HT1080 (cell line): Measurements from ENCODE around the gene USP43. TPM values are rescaled to one million over a fixed set of nuclear protein-coding genes. Genes with fewer than 3 reads are reported as not detected.

Experiments
- DNase-seq: peaks from one replicate; pipeline ENCODE4 v3.0.0-alpha.2; 2015; ENCODE audit warnings: low read depth
- total RNA-seq: library from RNA; depleted of rRNA; stranded (reverse); fragments of >200 nt; shearing (Covaris generic); gene quantifications from 2 replicates; pipeline ENCODE4 v1.2.3, GENCODE V29; 2014

The USP43 gene
- total RNA-seq, 1 experiment from 2014 or later, result 0.84 TPM

GRCh38 chr17:9707948-9708347, 62.6 kb downstream of the USP43 start:
- no peak for DNase-seq

DNA sequence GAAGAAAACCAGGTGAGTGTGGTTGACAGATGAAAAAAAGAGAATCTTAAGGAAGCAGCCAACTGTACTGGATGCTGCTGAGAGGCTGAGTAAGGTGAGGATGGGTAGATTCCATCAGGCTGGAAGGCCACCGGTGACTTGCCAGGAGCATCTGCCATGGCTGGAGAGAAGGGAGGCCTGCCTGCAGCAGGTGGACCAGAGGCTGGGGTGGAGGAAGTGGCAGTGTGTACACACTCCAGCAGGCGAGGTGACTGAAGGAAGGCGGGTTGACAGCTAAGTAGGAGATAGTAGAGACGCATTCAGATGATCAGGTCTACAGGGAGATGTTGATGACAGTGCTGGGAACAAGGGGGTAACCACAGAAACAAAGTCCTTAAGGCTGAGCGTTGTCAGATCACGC, 69.5 kb downstream of the USP43 start:
- no peak for DNase-seq

DNA sequence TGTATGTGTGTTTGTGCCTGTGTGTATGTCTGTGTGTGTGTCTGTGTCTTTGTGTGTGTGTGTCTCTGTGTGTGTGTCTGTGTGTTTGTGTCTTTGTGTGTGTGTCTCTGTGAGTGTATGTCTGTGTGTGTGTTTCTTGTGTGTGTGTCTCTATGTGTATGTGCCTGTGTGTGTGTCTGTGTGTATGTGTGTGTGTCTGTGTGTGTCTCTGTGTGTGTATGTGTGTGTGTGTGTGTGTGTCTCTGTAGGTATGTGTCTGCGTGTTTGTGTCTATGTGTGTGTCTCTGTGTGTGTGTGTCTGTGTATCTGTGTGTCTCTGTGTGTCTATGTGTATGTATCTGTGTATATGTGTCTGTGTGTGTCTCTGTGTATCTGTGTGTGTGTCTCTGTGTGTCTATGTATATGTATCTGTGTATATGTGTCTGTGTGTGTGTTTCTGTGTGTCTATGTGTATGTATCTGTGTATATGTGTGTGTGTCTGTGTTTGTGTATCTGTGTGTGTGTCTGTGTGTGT, 70.2 kb downstream of the USP43 start:
- DNase-seq, result no peak

DNA sequence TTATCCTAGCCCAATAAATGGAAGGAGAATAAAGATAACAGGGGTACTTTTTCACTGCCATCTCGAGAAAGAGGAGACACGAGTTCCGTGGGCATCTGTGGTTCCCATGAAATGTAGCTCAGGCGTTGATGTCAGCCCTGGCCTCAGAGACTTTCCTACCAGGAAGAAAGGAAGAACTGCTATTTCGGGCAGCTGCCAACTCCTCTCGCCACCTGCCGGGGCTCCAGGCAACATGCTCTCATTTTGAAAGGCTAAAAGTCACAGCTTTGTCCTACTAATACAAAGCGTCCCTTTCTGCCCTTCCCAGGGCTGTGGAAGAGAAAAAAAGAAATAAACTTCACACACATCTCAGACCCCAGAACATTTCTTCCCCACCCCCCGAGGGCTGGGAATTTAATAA, 80.3 kb downstream of the USP43 start:
- peak; percentile 56 for DNase-seq

GRCh38 chr17:9726291-9726690, 81.0 kb downstream of the USP43 start:
- DNase-seq, result no peak

DNA sequence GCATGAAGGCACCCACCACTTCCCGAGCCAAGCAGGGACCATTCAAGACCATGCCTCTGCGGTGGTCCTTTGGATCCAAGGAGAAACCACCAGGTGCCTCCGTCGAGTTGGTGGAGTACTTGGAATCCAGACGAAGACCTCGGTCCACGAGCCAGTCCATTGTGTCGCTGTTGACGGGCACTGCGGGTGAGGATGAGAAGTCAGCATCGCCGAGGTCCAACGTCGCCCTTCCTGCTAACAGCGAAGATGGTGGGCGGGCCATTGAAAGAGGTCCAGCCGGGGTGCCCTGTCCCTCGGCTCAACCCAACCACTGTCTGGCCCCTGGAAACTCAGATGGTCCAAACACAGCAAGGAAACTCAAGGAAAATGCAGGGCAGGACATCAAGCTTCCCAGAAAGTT, 82.7 kb downstream of the USP43 start:
- no peak for DNase-seq

DNA sequence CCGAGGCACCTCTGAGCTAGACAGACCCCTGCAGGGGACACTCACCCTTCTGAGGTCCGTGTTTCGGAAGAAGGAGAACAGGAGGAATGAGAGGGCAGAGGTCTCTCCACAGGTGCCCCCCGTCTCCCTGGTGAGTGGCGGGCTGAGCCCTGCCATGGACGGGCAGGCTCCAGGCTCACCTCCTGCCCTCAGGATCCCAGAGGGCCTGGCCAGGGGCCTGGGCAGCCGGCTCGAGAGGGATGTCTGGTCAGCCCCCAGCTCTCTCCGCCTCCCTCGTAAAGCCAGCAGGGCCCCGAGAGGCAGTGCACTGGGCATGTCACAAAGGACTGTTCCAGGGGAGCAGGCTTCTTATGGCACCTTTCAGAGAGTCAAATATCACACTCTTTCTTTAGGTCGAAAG, 83.2 kb downstream of the USP43 start:
- DNase-seq, result no peak

GRCh38 chr17:9729034-9729650, 83.8 kb downstream of the USP43 start:
- DNase-seq, result peak; percentile 56

DNA sequence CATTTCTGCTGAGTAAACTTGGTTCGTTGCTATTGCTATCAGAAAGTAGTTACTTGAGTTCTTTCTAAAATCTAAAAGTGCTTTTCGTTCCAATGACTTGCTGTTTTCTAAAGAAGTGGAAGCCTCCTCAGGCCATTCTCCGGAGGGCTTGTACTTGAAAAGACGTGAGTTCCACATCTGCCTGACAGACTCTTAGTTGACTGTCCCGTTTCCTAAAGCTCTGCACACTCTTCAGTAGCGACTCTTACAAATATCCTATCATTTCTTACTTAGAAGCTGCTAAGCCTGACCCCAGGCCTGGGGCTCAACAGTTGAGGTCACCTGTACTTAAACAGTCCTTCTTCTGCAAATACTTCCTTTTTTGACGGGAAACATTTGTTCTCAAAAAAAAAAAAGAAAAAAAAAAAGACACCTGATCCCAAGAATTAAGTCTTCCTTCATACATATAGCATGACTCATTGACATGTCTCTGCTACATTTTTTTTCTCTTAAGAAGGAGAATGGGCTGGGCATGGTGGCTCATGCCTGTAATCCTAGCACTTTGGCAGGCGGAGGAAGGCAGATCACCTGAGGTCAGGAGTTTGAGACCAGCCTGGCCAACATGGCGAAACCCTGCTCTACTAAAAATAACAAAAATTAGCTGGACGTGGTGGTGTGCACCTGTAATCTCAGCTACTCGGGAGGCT, 84.6 kb downstream of the USP43 start:
- peak; percentile 84 for DNase-seq

DNA sequence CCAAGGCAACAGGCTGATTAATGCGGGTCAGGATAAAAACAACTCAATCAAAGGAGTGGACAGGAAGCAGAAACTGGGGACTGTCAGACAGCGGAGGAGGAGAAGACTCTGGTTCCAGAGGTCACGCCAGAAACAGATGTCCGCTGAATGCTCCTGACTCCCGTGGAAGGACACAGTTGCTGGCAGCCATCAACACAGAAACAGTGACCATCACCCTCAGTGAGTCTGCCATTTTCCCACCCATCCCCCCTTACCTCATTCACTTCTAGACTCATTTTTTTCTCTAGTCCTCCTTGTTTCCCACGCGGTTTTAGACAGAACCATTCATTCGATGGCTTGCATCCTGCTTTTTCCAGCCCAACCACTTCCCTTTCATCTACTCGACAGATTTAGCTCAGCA, 105.2 kb downstream of the USP43 start:
- no peak for DNase-seq

GRCh38 chr17:9755083-9755482, 109.8 kb downstream of the USP43 start:
- peak; percentile 30 for DNase-seq

GRCh38 chr17:9760266-9760665, 114.9 kb downstream of the USP43 start:
- DNase-seq, result no peak

GRCh38 chr17:9763643-9764042, 118.3 kb downstream of the USP43 start:
- DNase-seq, result no peak

DNA sequence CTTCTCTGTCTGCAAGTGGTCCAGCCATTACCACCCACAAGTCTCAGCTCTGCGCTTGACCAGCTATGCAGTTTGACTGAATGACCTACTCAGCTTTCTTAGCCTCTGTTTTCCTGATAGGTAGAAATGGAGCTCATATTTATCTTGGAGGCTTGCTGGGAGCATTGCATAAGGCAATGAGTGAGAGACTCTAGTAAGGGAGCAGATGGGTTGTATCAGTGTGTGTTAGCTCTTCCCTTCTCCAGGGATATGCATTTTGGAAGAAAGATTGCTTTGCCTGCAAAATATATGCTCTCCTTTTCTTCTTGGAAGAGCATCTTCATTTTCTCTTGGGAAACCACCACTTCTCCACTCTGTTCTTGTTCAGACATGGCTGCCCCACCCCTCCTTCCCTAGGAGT, 120.0 kb downstream of the USP43 start:
- DNase-seq, result no peak

DNA sequence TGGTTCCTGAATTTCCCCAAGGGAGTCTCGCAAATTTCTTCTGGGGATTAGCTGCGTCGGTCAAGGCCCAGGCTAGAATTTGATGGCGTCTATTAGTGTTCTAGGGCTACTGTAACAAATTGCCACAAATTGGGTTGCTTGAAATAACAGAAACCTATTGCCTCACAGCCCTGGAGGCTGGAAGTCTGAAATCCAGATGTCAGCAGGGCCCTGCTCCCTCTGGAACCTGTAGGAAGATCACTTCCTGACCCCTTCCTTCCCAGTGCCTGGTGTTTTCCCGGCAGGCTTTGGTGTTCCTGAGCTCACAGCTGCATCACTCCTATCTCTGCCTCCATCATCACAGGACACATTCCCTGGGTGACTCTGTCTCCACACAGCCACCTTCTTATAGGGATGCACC, 121.7 kb downstream of the USP43 start:
- no peak for DNase-seq

DNA sequence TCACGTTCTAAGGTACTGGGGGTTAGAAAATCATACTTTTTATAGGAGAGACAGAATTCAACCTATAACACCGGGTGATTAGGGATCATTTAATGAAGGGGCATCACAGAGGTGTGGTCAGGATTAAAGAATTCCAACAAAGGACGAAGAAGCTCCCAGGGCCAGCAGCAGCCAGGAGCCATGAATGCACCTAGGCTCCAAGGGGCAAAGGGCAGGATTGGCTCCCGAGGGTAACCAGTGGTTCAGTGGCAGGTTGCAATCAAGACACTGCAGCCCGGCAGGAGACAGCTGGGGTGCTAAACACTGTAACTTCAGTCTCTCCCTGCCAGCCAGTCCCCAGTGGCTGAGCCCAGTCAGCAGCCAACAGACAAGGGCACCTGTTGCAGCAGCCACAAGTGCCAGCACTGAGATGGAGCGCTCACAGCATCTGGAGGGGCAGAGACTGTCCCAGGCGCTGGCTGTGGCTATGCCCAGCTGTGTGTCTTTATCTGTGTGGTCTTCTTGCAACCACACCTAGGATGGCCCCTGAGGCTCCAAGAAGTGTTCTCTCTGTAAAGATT, 122.2 kb downstream of the USP43 start:
- no peak for DNase-seq

DNA sequence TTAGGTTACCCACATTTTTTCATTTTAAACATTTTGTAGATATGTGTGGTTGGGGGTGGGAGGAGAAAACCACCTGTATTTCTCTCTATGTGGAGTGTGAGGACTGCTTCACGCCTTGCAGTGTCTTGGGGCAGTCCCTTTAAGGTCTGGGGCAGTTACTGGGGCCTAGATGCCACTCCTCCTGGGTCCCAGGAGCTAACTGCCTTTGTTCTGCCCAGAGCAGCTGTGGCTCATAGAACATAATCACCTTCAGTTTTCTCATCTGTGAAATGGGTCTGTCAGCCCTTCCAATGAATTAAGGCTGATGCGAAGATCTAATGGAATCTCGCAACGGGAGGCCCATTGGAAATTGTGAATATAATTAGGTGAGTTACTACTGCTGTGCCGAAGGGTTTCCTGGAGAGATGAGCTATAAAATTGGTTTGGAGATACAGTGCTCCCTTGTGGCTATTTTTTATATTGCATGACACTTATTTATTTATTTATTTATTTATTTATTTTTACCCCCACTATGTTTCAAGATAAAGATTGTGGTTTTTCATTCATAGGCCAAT, 123.1 kb downstream of the USP43 start:
- DNase-seq, result peak; percentile 30

- no peak for DNase-seq
Observed at GRCh38 chr17:9769036-9769695, 123.8 kb downstream of the USP43 start.

DNA sequence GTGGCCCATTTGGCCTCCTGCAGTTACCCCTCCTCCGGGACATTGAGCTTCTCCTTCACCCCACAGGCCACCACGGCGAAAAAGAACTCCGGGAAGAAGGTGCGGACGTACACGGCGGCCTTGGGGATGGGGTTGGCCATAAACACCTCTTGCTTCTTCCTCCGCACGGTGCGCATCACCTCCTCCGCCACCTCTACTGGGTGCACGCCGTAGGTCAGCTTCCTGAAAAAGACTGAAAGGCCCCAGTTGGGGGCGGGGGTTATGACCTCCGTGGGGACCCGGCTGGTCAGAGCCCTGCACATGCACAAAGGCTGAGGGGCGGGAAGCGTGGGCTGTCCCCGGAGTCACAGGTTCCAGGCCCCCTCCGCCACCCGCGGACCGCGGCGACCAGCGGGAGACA, 126.1 kb downstream of the USP43 start:
- no peak for DNase-seq

GRCh38 chr17:9772658-9773057, 127.3 kb downstream of the USP43 start:
- no peak for DNase-seq

DNA sequence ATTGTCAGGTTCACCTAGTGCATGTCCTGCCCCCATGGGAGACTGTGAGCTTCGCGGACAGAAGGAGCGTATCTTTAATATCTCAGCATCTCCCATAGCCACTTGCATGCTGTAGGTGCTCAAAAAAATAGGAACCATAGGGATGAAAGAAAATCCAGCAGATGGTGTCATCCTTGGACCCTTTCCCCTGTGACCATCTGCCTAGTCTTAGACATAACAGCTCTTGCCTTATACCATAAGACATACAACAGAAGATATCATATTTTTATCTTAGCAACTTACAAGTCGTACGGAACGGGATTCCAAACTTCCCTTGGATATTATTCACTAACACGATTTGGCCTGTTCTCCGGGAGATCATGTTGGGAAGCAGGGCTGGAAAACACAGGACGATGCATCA, 131.6 kb downstream of the USP43 start:
- DNase-seq, result no peak
